Measurements from ENCODE around the gene GLT8D1. TPM values are rescaled to one million over a fixed set of nuclear protein-coding genes. Genes with fewer than 3 reads are reported as not detected.

The GLT8D1 gene, protein sequence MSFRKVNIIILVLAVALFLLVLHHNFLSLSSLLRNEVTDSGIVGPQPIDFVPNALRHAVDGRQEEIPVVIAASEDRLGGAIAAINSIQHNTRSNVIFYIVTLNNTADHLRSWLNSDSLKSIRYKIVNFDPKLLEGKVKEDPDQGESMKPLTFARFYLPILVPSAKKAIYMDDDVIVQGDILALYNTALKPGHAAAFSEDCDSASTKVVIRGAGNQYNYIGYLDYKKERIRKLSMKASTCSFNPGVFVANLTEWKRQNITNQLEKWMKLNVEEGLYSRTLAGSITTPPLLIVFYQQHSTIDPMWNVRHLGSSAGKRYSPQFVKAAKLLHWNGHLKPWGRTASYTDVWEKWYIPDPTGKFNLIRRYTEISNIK
- total RNA-seq = 67.6 and 68.7 TPM in 2 replicates

DNA sequence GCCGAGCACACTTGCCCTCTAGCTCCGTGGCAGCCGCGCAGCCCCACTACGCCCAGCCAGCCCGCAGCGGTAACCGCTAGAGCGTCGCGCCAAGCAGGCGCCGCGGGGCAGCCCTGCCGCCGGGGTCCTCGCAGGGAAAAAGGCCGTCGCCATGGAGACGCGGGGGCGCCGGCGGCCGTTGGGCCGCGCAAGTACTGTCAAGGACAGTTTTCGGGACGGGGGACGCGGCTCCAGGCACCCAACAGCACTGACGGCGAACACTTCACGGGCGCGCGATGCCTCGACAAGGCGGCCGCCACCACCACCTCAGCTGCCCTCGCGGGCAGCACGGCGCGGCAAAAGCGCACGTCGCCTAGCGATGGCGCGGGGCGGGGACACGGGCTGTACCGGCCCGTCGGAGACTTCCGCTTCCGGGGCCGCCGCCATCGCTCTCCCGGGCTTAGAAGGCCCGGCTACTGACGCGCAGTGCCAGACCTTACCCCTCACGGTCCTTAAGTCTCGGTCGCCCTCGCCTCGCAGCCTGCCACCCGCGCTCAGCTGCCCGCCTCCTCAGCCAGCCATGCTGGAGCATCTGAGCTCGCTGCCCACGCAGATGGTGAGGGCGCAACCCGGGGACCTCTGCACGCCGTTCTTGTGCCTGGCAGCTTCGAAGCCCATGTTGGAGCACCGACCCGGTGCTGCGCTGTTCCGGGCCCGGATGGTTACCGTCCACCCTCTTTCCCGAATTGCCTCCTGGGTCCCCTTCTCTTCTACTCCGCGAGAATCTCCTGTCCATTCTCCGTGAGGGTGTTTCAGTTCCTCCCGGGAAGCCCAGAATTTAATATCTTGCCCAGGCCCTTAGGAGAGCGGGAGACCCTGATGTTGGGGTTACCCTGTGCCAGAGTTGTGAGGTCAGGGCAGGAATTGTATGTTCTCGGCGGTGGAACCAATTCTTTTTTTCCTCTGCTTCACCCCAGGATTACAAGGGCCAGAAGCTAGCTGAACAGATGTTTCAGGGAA is at the start of gene GLT8D1, which contains the start of gene SPCS1:
GLT8D1 (minus strand) TSS at position 104 of the 999 bp plus-strand sequence. CDS start 5,331 bp downstream, outside the sequence.
SPCS1 (plus strand) TSS at position 419 of the 999 bp plus-strand sequence; CDS start at position 560, 141 bp downstream.

DNA sequence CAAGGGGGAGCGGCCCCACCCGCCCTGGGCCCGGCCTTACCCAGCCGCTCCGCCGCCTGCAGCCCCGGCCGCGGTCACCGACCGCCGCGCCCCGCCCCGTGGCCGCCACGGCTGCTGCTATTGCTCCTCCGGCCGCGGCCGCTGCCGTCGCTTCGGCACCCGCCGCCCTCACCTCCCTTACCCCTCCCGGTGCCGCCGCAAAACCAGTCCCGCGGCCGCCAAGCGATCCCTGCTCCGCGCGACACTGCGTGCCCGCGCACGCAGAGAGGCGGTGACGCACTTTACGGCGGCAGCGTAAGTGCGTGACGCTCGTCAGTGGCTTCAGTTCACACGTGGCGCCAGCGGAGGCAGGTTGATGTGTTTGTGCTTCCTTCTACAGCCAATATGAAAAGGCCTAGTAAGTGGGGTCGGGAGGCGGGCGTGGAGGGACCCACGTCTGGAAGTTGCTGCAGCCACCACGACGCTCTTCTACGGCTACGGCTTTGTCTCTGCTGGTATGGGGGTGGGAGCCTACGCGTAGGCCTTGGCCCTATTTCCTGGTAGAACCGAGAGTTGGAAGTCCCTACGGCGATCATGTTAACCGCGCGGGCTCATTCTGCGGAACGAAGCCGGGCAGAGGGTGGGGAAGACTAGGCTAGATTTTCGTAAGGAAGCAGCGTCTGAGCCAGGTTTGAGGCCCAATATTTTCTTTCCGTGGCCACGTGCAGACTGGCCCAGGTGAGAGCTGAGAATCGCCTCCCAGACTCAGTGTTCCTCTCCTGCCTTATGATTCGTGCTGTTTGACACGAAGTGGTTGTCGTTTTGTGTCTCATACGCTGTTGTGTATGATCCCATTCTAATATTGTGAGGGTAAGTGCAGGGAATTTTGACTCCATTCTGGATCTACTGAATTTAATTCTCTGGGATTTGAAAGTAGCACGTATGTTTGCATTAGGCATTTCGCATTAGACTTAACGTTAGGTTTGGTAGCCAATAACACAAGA is 19.6 kb downstream of the GLT8D1 start, which contains the start of the genes GNL3 and PBRM1:
GNL3 (plus strand) TSS at position 324 of the 983 bp plus-strand sequence; CDS start at position 385, 61 bp downstream.
PBRM1 (minus strand) TSS at position 205 of the 983 bp plus-strand sequence.

Other genes starting within 250 kb of the GLT8D1 start
- gene STAB1, start 210.5 kb downstream of the GLT8D1 start, total RNA-seq = 0.21 and 0.24 TPM in 2 replicates
- gene NT5DC2, start 171.9 kb downstream of the GLT8D1 start, total RNA-seq = 26.2 and 30.8 TPM in 2 replicates
- 0.48 and 1.1 TPM in 2 replicates for gene UQCC5, start 169.2 kb downstream of the GLT8D1 start, total RNA-seq
- gene PBRM1, start 19.9 kb downstream of the GLT8D1 start, total RNA-seq = 48.0 and 78.2 TPM in 2 replicates
- 202 and 315 TPM in 2 replicates for gene GNL3, start 19.8 kb downstream of the GLT8D1 start, total RNA-seq
- 39.8 and 47.5 TPM in 2 replicates for gene SPCS1, start 315 bp upstream of the GLT8D1 start, total RNA-seq
- 20.5 and 24.7 TPM in 2 replicates for gene NEK4, start 65.1 kb upstream of the GLT8D1 start, total RNA-seq
- gene ITIH1, start 71.8 kb upstream of the GLT8D1 start, total RNA-seq = not detected in 2 replicates
- gene ITIH3, start 89.0 kb upstream of the GLT8D1 start, total RNA-seq = not detected in 2 replicates
- gene ITIH4, start 124.9 kb upstream of the GLT8D1 start, total RNA-seq = 1.1 and 1.9 TPM in 2 replicates
- not detected in 2 replicates for gene MUSTN1, start 129.2 kb upstream of the GLT8D1 start, total RNA-seq
- gene STIMATE, start 191.8 kb upstream of the GLT8D1 start, total RNA-seq = 16.4 and 19.5 TPM in 2 replicates